ENCODE results near the gene DTD1. TPM values are rescaled to one million over a fixed set of nuclear protein-coding genes. Genes with fewer than 3 reads are reported as not detected.

DTD1 gene
- total RNA-seq, 4 donors from 2014 or later: 27.3 to 54.0 (median 35.2) TPM

DNA sequence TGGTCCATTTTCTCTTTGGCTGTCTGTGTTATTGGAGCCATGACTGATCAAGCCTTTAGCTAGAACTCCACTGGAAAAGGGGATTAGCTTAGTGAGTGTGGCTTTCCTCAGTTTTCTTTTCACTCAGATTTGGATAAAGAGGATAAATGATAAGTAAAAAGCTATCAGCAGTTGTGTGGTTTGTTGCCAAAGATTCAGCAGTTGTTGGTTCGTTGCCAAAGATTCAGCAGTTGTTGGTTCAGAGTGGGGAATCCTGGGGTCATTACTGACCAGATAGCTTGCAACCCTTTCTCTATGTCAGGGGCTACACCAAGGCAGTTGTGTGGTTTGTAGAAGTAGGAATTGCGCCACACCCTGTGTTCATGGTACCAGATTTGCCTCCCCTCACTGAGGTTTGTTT lies 118.1 kb downstream of the DTD1 start:
- Histone ChIP-seq H3K4me1 (peaks cover 0 to 10% (median 0%) of the 10 kb centered on the region in 3 donors), H3K27ac (no peak overlapping the region), H3K4me3 (no peak overlapping the region), H3K9me3 (no peaks in the 10 kb centered on the region), H3K36me3 (no peaks in the 10 kb centered on the region), H3K27me3 (no peaks in the 10 kb centered on the region)
- TF ChIP-seq, protein P1, sequence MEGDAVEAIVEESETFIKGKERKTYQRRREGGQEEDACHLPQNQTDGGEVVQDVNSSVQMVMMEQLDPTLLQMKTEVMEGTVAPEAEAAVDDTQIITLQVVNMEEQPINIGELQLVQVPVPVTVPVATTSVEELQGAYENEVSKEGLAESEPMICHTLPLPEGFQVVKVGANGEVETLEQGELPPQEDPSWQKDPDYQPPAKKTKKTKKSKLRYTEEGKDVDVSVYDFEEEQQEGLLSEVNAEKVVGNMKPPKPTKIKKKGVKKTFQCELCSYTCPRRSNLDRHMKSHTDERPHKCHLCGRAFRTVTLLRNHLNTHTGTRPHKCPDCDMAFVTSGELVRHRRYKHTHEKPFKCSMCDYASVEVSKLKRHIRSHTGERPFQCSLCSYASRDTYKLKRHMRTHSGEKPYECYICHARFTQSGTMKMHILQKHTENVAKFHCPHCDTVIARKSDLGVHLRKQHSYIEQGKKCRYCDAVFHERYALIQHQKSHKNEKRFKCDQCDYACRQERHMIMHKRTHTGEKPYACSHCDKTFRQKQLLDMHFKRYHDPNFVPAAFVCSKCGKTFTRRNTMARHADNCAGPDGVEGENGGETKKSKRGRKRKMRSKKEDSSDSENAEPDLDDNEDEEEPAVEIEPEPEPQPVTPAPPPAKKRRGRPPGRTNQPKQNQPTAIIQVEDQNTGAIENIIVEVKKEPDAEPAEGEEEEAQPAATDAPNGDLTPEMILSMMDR (IDR thresholded peaks at IDR 0.05): no peak
- TF ChIP-seq POLR2A (IDR thresholded peaks at IDR 0.05): no peak
- 69 to 83% methylated on average over 2 of the region's 2 CpGs for WGBS, 2 donors
- DNase-seq: no peak
- intact Hi-C loops (cut with DNase I): no loop called here

DNA sequence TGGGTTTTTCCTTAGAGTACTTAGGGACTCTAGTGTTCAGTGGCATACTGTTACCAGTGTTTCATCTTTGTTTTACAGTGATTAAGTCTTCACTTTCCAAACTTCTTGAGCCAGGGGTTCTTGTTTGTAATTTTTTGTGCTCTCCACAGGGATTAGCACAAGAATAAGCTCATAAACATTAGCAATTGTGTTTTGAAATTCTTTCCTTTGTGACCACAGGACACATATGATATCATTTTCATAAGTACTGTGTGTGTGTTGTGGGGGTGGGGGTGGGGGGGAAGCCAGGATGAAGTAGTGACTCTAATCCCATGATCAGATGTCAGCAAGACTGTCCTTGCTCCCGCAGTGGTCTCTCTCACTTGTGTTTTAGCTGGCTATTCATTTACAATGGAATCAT lies 124.3 kb downstream of the DTD1 start:
- intact Hi-C loops (cut with DNase I): no loop called here
- Histone ChIP-seq H3K9me3 (no peaks in the 10 kb centered on the region), H3K36me3 (no peaks in the 10 kb centered on the region), H3K27me3 (no peaks in the 10 kb centered on the region), H3K27ac (no peak overlapping the region), H3K4me3 (no peak overlapping the region), H3K4me1 (no peaks in the 10 kb centered on the region)
- TF ChIP-seq, protein P1 (IDR thresholded peaks at IDR 0.05): no peak
- no peak for TF ChIP-seq POLR2A (IDR thresholded peaks at IDR 0.05)
- no peak for DNase-seq
- 79 to 93% methylated on average over 1 of the region's 1 CpG for WGBS, 2 donors

DNA sequence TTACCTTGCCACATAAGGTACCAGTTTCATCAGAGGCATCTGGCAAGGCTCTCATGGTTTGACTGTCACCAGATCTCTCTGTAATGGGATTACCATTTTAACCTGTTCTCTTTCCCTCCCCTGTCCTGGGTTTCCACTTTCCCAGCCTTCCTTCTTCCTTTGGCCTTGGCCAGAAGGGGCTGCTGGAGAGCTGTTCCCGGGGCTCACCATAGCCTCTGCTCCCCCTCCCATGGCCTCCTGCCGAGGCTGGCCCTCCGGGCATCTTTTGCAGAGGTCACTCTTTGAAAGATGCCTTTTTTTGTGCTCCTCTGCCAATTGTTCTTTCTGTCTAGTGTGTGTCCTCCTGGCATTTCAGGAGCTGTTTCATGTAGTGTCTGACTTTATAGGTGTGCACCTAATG lies 125.0 kb downstream of the DTD1 start:
- TF ChIP-seq, protein P1 (IDR thresholded peaks at IDR 0.05): no peak
- H3K9me3 ChIP-seq: no peaks in the 10 kb centered on the region
- no peaks in the 10 kb centered on the region for H3K4me1 ChIP-seq
- no peaks in the 10 kb centered on the region for H3K36me3 ChIP-seq
- no peak for DNase-seq
- H3K4me3 ChIP-seq: no peak overlapping the region
- 56 to 80% methylated on average over 3 of the region's 3 CpGs for WGBS, 2 donors
- H3K27ac ChIP-seq: no peak overlapping the region
- no peaks in the 10 kb centered on the region for H3K27me3 ChIP-seq
- intact Hi-C loops (cut with DNase I): no loop called here

DNA sequence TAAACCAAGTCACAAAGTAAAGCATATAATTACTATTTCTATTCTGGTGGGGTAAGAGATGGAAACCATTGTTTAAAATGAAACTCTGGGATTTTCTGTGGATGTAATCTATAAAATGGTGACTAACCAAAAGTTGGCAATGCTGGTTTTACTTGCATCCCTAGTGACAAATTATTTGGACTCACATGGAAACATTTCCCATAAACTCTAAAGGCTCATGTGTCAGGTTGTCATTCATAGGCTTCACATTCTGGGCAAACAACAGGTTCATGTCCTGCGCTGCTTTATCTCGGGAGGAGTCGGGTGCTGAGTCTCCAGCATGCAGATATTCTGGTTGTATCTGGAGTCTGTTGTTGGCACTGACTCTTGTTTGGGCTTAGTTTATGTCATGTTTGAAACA lies 127.7 kb downstream of the DTD1 start:
- TF ChIP-seq POLR2A (IDR thresholded peaks at IDR 0.05): no peak
- TF ChIP-seq, protein P1 (IDR thresholded peaks at IDR 0.05): no peak
- 96 to 97% methylated on average over 3 of the region's 3 CpGs for WGBS, 2 donors
- intact Hi-C loops (cut with DNase I): no loop called here

DNA sequence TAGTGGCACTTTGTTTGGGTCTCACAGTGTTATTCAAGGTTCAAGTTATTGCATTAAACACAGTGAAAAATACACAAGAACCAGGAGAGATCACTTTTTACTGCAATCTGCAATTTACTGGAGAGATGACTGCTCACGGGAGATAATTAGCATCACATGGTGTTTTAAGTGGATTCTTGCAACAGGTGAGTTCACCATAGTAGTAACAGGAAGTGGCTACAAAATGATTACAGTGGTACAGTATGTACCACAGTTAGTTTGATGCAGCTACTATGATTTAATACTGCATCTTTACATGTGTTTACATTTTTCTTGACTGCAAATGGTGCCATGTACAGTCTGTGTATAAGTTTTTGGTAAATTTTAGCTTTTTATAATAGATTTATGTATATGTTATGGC lies 129.2 kb downstream of the DTD1 start:
- Histone ChIP-seq H3K36me3 (no peaks in the 10 kb centered on the region), H3K27ac (no peak overlapping the region), H3K9me3 (no peaks in the 10 kb centered on the region), H3K27me3 (no peaks in the 10 kb centered on the region), H3K4me1 (no peaks in the 10 kb centered on the region), H3K4me3 (no peak overlapping the region)
- WGBS, 2 donors: 71 to 82% methylated on average over 1 of the region's 1 CpG
- DNase-seq: no peak
- intact Hi-C loops (cut with DNase I): no loop called here
- no peak for TF ChIP-seq POLR2A (IDR thresholded peaks at IDR 0.05)

More for the DNA sequence above, 127.7 kb downstream of the DTD1 start:
- H3K9me3 ChIP-seq: no peaks in the 10 kb centered on the region
- H3K36me3 ChIP-seq: no peaks in the 10 kb centered on the region
- H3K4me3 ChIP-seq: no peak overlapping the region
- no peak for DNase-seq
- no peaks in the 10 kb centered on the region for H3K4me1 ChIP-seq
- no peak overlapping the region for H3K27ac ChIP-seq
- H3K27me3 ChIP-seq: no peaks in the 10 kb centered on the region

DNA sequence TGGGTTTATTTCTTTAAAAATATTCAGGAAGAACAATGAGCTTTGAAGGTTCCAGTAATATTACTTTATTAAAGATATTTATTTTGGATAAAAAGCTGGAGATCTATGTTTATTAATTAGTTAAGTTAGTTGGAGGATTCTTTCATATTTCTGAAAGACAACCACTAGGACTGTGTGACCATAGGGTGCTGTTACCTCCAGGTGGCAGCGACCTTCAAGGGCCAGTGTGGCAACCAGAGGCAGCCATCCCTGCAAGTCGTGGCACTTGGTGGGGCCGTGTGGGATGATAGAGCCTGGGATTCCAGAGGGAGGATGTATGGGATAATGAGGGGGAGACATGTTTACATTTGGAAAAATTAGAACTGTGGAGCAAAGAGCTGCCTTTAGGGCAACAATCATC lies 130.3 kb downstream of the DTD1 start:
- Histone ChIP-seq H3K27me3 (no peaks in the 10 kb centered on the region), H3K4me3 (no peak overlapping the region), H3K27ac (no peak overlapping the region), H3K4me1 (no peaks in the 10 kb centered on the region), H3K9me3 (no peaks in the 10 kb centered on the region), H3K36me3 (no peaks in the 10 kb centered on the region)
- no peak for TF ChIP-seq POLR2A (IDR thresholded peaks at IDR 0.05)
- TF ChIP-seq, protein P1 (IDR thresholded peaks at IDR 0.05): no peak
- WGBS, 2 donors: 77 to 83% methylated on average over 3 of the region's 3 CpGs
- intact Hi-C loops (cut with DNase I): no loop called here
- no peak for DNase-seq

All from esophagus squamous epithelium (tissue), 5 donors.